Measurements from ENCODE around the gene PITPNM3. TPM values are rescaled to one million over a fixed set of nuclear protein-coding genes. Genes with fewer than 3 reads are reported as not detected.
A peak's percentile ranks its signal among the peaks of the same experiment; 100 is the strongest.

PITPNM3 gene
- total RNA-seq, 1 donor from 2014 or later = 1.4 TPM

- TF ChIP-seq, protein P1, sequence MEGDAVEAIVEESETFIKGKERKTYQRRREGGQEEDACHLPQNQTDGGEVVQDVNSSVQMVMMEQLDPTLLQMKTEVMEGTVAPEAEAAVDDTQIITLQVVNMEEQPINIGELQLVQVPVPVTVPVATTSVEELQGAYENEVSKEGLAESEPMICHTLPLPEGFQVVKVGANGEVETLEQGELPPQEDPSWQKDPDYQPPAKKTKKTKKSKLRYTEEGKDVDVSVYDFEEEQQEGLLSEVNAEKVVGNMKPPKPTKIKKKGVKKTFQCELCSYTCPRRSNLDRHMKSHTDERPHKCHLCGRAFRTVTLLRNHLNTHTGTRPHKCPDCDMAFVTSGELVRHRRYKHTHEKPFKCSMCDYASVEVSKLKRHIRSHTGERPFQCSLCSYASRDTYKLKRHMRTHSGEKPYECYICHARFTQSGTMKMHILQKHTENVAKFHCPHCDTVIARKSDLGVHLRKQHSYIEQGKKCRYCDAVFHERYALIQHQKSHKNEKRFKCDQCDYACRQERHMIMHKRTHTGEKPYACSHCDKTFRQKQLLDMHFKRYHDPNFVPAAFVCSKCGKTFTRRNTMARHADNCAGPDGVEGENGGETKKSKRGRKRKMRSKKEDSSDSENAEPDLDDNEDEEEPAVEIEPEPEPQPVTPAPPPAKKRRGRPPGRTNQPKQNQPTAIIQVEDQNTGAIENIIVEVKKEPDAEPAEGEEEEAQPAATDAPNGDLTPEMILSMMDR (conservative IDR thresholded peaks at IDR 0.05) = no peak
- Mint-ChIP-seq H3K27ac (ENCODE audit: unreplicated experiment) (no peak overlapping the region), H3K27me3 (ENCODE audit: low read depth) (no peaks in the 10 kb centered on the region), H3K4me1 (no peaks in the 10 kb centered on the region), H3K9me3 (no peaks in the 10 kb centered on the region), H3K36me3 (ENCODE audit: low read depth) (no peaks in the 10 kb centered on the region), H3K4me3 (no peak overlapping the region)
- no peak for DNase-seq (ENCODE audit: low read depth, low spot score)
Observed at GRCh38 chr17:6505425-6506142, 50.8 kb downstream of the PITPNM3 start.

GRCh38 chr17:6503641-6504195 lies 52.6 kb downstream of the PITPNM3 start:
- H3K9me3 Mint-ChIP-seq = no peaks in the 10 kb centered on the region
- peak overlapping the region; percentile 96 for H3K27ac Mint-ChIP-seq (ENCODE audit: unreplicated experiment)
- TF ChIP-seq, protein P1 (conservative IDR thresholded peaks at IDR 0.05) = no peak
- no peak overlapping the region for H3K4me3 Mint-ChIP-seq
- DNase-seq (ENCODE audit: low read depth, low spot score) = no peak
- no peaks in the 10 kb centered on the region for H3K4me1 Mint-ChIP-seq
- H3K36me3 Mint-ChIP-seq (ENCODE audit: low read depth) = no peaks in the 10 kb centered on the region
- no peaks in the 10 kb centered on the region for H3K27me3 Mint-ChIP-seq (ENCODE audit: low read depth)

DNA sequence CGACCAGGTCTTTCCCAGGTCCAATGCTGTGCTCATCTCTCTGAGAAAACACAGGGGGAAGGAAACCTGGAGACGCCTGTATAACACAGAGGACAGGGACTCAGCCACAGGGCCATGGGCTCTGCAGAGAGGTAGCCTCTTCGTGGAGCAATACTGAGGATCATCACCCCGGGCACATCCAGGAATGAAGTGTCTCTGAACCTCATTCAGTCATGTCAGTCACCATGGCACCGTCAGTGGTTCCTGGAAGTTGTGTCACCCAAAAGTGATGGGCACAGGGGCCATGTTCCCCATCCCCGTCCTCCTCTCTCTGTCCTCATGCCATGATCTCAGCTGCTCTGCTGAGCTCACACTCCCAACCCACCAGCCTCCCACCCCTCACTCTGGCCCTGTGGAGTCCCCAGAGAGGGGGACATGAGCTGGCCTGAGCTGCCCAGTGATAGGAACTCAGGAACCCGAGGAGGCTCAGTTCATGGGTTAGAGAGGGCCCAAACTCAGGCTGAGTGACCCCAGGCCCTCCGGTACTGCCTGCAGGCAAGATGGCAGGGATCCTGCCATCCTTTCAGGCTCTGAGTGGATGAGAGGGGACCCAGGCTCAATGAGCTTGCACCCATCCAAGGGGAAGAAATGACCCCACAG lies 53.4 kb downstream of the PITPNM3 start:
- Mint-ChIP-seq H3K36me3 (ENCODE audit: low read depth) (no peaks in the 10 kb centered on the region), H3K4me1 (no peaks in the 10 kb centered on the region), H3K4me3 (no peak overlapping the region), H3K9me3 (no peaks in the 10 kb centered on the region), H3K27me3 (ENCODE audit: low read depth) (no peaks in the 10 kb centered on the region), H3K27ac (ENCODE audit: unreplicated experiment) (no peak overlapping the region)
- TF ChIP-seq, protein P1 (conservative IDR thresholded peaks at IDR 0.05) = no peak
- no peak for DNase-seq (ENCODE audit: low read depth, low spot score)

GRCh38 chr17:6502142-6502541 lies 54.2 kb downstream of the PITPNM3 start:
- no peak for DNase-seq (ENCODE audit: low read depth, low spot score)
- H3K9me3 Mint-ChIP-seq = no peaks in the 10 kb centered on the region
- H3K36me3 Mint-ChIP-seq (ENCODE audit: low read depth) = no peaks in the 10 kb centered on the region
- H3K27me3 Mint-ChIP-seq (ENCODE audit: low read depth) = no peaks in the 10 kb centered on the region
- TF ChIP-seq, protein P1 (conservative IDR thresholded peaks at IDR 0.05) = no peak
- H3K4me1 Mint-ChIP-seq = peaks cover under 1% of the 10 kb centered on the region
- H3K4me3 Mint-ChIP-seq = no peak overlapping the region
- H3K27ac Mint-ChIP-seq (ENCODE audit: unreplicated experiment) = no peak overlapping the region

- DNase-seq (ENCODE audit: low read depth, low spot score) = no peak
- no peak overlapping the region for H3K27ac Mint-ChIP-seq (ENCODE audit: unreplicated experiment)
- peaks cover 4% of the 10 kb centered on the region for H3K27me3 Mint-ChIP-seq (ENCODE audit: low read depth)
- no peaks in the 10 kb centered on the region for H3K9me3 Mint-ChIP-seq
- H3K36me3 Mint-ChIP-seq (ENCODE audit: low read depth) = no peaks in the 10 kb centered on the region
- peaks cover 9% of the 10 kb centered on the region for H3K4me1 Mint-ChIP-seq
- no peak overlapping the region for H3K4me3 Mint-ChIP-seq
- TF ChIP-seq, protein P1 (conservative IDR thresholded peaks at IDR 0.05) = no peak
Observed at GRCh38 chr17:6501359-6501758, 55.0 kb downstream of the PITPNM3 start.

Measured in neural crest cell (in vitro differentiated cells).